AG09309 (cell line): Measurements from ENCODE around the gene ZFYVE16.
"Not testable (repeated sequence)": the region's sequence is repeated elsewhere in the genome, so short reads cannot be mapped to it uniquely, and the experiment has no call there.

Source experiments
- DNase-seq: peaks from one replicate; pipeline ENCODE4 v3.0.0-alpha.2; 2010; ENCODE audit warnings: low read depth
- H3K4me3 ChIP-seq: 2 replicates; pipeline ENCODE4 v1.5.1; 2011; ENCODE audit warnings: mild to moderate bottlenecking, low read depth, low read length, moderate library complexity; ENCODE audit not compliant: control insufficient read depth
- TF ChIP-seq, protein P1 (sequence below): IDR thresholded peaks from 2 replicates; pipeline ENCODE4 v1.5.1; 2011; ENCODE audit warnings: mild to moderate bottlenecking, low read depth, low read length, inconsistent platforms; ENCODE audit not compliant: insufficient read depth, control insufficient read depth; ENCODE audit errors: missing control alignments

The ZFYVE16 gene

DNA sequence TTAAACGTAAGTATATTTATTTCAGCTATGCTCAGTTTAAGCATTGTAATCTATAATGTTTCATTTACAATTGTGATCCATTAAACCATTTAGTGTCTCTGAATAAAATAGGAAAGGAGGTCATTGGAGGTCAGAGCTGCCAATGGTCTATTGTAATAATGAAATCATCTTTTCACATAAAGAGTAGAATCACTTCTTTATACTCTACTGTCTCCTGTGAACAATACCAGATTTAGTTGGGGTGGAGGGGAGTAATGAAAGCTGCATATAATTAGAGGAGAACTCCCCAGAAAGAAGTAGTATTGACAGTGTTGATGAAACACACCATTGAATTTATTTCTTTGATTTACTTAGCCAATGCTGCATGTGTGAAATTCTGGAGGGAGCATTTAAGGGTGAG is 35.1 kb upstream of the ZFYVE16 start:
- DNase-seq, result no peak
- no peak overlapping the region for H3K4me3 ChIP-seq
- TF ChIP-seq, protein P1, sequence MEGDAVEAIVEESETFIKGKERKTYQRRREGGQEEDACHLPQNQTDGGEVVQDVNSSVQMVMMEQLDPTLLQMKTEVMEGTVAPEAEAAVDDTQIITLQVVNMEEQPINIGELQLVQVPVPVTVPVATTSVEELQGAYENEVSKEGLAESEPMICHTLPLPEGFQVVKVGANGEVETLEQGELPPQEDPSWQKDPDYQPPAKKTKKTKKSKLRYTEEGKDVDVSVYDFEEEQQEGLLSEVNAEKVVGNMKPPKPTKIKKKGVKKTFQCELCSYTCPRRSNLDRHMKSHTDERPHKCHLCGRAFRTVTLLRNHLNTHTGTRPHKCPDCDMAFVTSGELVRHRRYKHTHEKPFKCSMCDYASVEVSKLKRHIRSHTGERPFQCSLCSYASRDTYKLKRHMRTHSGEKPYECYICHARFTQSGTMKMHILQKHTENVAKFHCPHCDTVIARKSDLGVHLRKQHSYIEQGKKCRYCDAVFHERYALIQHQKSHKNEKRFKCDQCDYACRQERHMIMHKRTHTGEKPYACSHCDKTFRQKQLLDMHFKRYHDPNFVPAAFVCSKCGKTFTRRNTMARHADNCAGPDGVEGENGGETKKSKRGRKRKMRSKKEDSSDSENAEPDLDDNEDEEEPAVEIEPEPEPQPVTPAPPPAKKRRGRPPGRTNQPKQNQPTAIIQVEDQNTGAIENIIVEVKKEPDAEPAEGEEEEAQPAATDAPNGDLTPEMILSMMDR, result no peak

DNA sequence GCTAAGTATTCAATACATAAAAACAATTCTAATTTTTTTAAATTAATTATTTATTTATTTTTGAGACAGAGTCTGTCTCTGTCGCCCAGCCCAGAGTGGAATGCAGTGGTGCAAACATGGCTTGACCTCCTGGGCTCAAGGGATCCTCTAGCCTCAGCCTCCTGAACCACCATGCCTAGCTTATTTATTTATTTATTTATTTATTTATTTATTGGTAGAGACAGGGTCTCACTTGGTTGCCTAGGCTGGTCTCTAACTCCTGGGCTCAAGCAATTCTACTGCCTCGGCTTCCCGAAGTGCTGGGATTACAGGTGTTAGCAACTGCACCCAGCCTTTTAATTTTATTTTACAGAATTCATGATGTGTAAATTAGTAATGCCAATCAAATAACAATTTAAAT is 33.7 kb upstream of the ZFYVE16 start:
- no peak for DNase-seq

DNA sequence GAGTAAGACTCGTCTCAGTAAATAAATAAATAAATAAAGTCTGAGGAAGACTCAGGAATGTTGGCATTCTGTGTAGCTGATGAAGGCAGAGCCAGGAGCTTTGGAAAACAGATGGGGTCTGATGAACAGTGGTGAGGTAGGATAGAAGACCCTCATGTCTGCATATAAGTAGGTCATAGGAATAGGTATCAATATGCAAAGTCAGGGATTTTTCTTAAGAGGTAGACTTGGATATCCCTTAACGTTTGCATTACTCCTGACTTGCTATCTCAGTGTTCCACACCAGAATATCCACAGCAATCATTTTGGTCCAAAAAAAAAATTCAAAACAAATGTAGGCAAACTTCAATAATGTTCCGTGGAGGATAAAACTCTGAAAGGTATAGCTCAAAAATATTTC is 31.3 kb upstream of the ZFYVE16 start:
- H3K4me3 ChIP-seq, result no peak overlapping the region
- TF ChIP-seq, protein P1, result no peak

More for the DNA sequence above, 33.7 kb upstream of the ZFYVE16 start:
- H3K4me3 ChIP-seq, result no peak overlapping the region
- TF ChIP-seq, protein P1, result no peak

DNA sequence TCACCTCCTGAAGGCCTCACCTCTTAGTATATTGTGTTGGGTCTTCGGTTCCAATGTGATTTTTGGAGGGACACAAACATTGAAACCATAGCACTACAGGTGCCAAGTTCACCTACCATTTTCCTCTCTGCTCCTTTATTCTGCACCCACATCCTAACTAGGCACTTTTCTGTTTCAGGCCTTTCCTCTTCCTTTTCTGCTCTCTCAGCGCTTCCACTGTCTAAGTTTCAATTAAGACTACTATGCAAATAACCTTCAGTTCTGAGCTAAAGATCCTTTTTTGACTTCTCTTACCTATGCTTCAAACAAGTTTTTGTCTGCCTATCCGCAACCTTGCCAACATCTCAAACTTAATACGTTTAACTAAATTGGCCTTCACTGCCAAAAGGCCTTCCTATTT is 25.4 kb upstream of the ZFYVE16 start:
- TF ChIP-seq, protein P1, result no peak
- no peak overlapping the region for H3K4me3 ChIP-seq
- DNase-seq, result no peak

More for the DNA sequence above, 31.3 kb upstream of the ZFYVE16 start:
- DNase-seq, result no peak

DNA sequence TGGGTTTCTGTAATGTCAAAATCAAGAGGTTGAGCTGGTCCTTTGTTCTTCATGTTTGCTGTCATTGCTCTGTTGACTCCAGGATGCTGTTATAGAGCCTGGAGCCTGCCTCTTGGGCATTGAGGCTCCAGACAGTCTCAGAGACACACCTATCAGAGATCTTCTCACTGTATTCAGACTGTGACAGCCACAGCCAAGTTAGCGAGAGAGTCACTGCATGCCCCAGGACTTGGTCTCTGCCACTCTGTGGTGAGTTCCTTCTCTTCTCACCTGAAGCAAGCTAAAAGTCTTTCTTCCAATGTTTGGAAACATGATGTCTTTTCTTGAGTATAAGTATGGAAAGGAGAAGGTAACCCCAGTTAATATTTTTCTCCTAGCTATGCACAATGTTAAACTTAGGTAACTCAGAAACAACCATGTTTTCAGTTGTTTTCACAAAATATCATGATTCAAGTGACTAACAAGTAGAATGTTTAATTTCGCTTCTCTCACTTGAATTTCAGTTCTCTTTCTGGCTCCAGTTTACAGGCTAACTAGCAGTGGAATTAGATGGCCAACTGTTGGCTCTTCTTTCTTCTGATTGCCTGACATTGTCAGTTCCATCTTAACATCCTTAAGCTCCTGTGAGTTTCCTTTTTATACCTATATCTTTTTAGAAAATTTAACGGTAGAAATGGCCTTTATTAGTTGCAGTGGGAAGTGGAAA is 20.6 kb upstream of the ZFYVE16 start:
- TF ChIP-seq, protein P1, result no peak
- no peak overlapping the region for H3K4me3 ChIP-seq
- DNase-seq, result no peak

DNA sequence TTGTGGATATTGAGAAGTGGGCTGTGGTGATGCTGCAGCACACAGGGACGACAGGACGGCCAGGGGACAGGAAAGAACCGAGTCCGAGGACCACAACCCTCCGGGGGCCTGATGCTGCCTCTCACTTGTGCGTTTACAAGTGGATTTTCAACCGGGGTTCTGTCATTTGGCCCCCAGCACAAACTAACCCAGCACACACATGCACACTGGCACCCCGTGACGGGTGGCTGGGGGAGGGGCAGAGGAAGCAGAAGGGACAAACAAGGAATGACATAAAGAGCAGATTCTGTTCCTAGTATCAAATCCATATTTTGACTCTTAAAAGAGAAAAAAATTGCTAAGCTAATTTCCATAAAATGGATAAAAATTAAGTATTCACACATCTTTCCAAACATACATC is 18.3 kb upstream of the ZFYVE16 start:
- H3K4me3 ChIP-seq, result no peak overlapping the region
- TF ChIP-seq, protein P1, result no peak
- DNase-seq, result no peak

DNA sequence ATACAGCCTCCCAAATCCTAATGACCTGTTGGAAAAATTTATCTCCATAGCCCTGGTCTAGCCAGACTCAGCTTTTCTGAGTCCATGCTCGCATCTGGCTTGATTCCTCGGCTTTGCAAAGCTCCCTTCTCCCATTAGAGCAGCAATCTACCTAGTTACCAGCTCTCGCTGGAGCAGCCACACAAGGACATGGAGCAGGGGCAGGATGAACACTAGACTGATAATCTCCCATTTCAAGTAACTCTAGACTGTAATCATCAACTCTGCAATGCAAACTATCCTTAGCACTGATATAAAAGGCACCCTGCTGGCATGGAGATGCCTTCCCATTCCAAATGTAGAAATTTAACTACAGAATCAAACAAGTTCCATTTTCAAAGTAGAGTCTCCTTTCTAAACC is 17.5 kb upstream of the ZFYVE16 start:
- DNase-seq, H3K4me3 ChIP-seq: not testable (repeated sequence)

DNA sequence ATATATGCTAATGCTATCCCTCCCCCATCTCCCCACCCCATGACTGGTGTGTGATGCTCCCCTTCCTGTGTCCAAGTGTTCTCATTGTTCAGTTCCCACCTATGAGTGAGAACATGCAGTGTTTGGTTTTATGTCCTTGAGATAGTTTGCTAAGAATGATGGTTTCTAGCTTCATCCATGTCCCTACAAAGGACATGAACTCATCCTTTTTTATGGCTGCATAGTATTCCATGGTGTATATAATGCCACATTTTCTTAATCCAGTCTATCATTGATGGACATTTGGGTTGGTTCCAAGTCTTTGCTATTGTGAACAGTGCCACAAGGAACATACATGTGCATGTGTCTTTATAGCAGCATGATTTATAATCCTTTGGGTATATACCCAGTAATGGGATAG is 16.6 kb upstream of the ZFYVE16 start:
- DNase-seq, H3K4me3 ChIP-seq: not testable (repeated sequence)
